GM18951 (cell line): Measurements from ENCODE around the gene PRKCQ.

Experiments
- POLR2A ChIP-seq: IDR thresholded peaks from 4 replicates; pipeline ENCODE4 v1.6.1; 2011; ENCODE audit warnings: mild to moderate bottlenecking; ENCODE audit not compliant: insufficient read length, insufficient read depth; ENCODE audit errors: extremely low read depth
- in situ Hi-C: fragments of 300-500 bp; cut with MboI; formaldehyde crosslinking; loops from one replicate; pipeline ENCODE4 v1.12.0; 2022; ENCODE audit warnings: low sequenced_read_pairs, mixed read lengths, inconsistent platforms; ENCODE audit not compliant: unreplicated experiment

The PRKCQ gene

GRCh38 chr10:6445671-6446316 lies 134.3 kb downstream of the PRKCQ start:
- in situ Hi-C loops: loop anchor here (10.0 kb wide), 1 partner anchor 119 kb away; no protein-coding TSS in a partner anchor
- TF ChIP-seq POLR2A: no peak

GRCh38 chr10:6439875-6440274 lies 140.2 kb downstream of the PRKCQ start:
- in situ Hi-C loops: loop anchor here (10.0 kb wide), 1 partner anchor 125 kb away; no protein-coding TSS in a partner anchor

- in situ Hi-C loops: no loop called here
Observed at GRCh38 chr10:6431861-6432260, 148.2 kb downstream of the PRKCQ start.

GRCh38 chr10:6431186-6431585 lies 148.9 kb downstream of the PRKCQ start:
- in situ Hi-C loops: no loop called here
- TF ChIP-seq POLR2A: no peak

More at GRCh38 chr10:6431861-6432260, 148.2 kb downstream of the PRKCQ start:
- no peak for TF ChIP-seq POLR2A

- in situ Hi-C loops: no loop called here
- no peak for TF ChIP-seq POLR2A
Observed at GRCh38 chr10:6430423-6430980, 149.6 kb downstream of the PRKCQ start.

GRCh38 chr10:6427357-6427959 lies 152.6 kb downstream of the PRKCQ start:
- TF ChIP-seq POLR2A: no peak
- in situ Hi-C loops: no loop called here

- TF ChIP-seq POLR2A: no peak
- in situ Hi-C loops: no loop called here
Observed at GRCh38 chr10:6426317-6426716, 153.8 kb downstream of the PRKCQ start.

GRCh38 chr10:6423413-6424170 lies 156.5 kb downstream of the PRKCQ start:
- in situ Hi-C loops: no loop called here
- TF ChIP-seq POLR2A: no peak

GRCh38 chr10:6423004-6423403 lies 157.1 kb downstream of the PRKCQ start:
- in situ Hi-C loops: no loop called here
- TF ChIP-seq POLR2A: no peak

- no peak for TF ChIP-seq POLR2A
- in situ Hi-C loops: loop anchor here (10.0 kb wide), 1 partner anchor 256 kb away; no protein-coding TSS in a partner anchor
Observed at GRCh38 chr10:6418613-6419216, 161.4 kb downstream of the PRKCQ start.

- in situ Hi-C loops: loop anchor here (10.0 kb wide), 1 partner anchor 257 kb away; no protein-coding TSS in a partner anchor
Observed at GRCh38 chr10:6418167-6418566, 161.9 kb downstream of the PRKCQ start.

GRCh38 chr10:6416892-6417512 lies 163.1 kb downstream of the PRKCQ start:
- in situ Hi-C loops: loop anchor here (10.0 kb wide), 1 partner anchor 258 kb away; no protein-coding TSS in a partner anchor
- TF ChIP-seq POLR2A: no peak

More at GRCh38 chr10:6418167-6418566, 161.9 kb downstream of the PRKCQ start:
- TF ChIP-seq POLR2A: no peak

GRCh38 chr10:6411436-6411835 lies 168.6 kb downstream of the PRKCQ start:
- in situ Hi-C loops: loop anchor here (10.0 kb wide), 1 partner anchor 263 kb away; no protein-coding TSS in a partner anchor
- TF ChIP-seq POLR2A: no peak

GRCh38 chr10:6410830-6411229 lies 169.2 kb downstream of the PRKCQ start:
- in situ Hi-C loops: loop anchor here (10.0 kb wide), 1 partner anchor 264 kb away; no protein-coding TSS in a partner anchor
- no peak for TF ChIP-seq POLR2A
